Measurements from ENCODE around the gene SLC28A2. TPM values are rescaled to one million over a fixed set of nuclear protein-coding genes. Genes with fewer than 3 reads are reported as not detected.
A peak's percentile ranks its signal among the peaks of the same experiment; 100 is the strongest.

SLC28A2 gene
- total RNA-seq = not detected

GRCh38 chr15:45251888-45252287 is at the start of gene SLC28A2:
Gene SLC28A2 (plus strand): TSS chr15:45252234. CDS start chr15:45253216, 982 bp downstream.
- Histone ChIP-seq H3K4me1 (no peaks in the 10 kb centered on the region), H3K9me3 (no peaks in the 10 kb centered on the region), H3K36me3 (no peaks in the 10 kb centered on the region), H3K27me3 (no peaks in the 10 kb centered on the region), H3K4me3 (no peak within 1 kb of the TSS), H3K27ac (no peak within 1 kb of the TSS)
- intact Hi-C loops (cut with DNase I) = no loop called here
- no peak for DNase-seq (ENCODE audit: low spot score in 2 of 2)
- TF ChIP-seq CTCF (IDR thresholded peaks at IDR 0.05) = no peak

- TF ChIP-seq CTCF (IDR thresholded peaks at IDR 0.05) = no peak
- intact Hi-C loops (cut with DNase I) = loop anchor here (5.0 kb wide), 1 partner anchor 666 kb away; the partner anchor contains the start of gene EIF3J
- H3K27ac ChIP-seq = peak overlapping the region; percentile 47 to 53
Measured at GRCh38 chr15:45203182-45203581, 48.9 kb upstream of the SLC28A2 start.

GRCh38 chr15:45205192-45205591 is 46.8 kb upstream of the SLC28A2 start:
- H3K4me1 ChIP-seq = peaks cover 0 to 7% of the 10 kb centered on the region in 2 donors
- no peak overlapping the region for H3K4me3 ChIP-seq
- intact Hi-C loops (cut with DNase I) = no loop called here
- H3K36me3 ChIP-seq = no peaks in the 10 kb centered on the region
- DNase-seq (ENCODE audit: low spot score in 2 of 2) = no peak
- H3K27me3 ChIP-seq = no peaks in the 10 kb centered on the region
- peak overlapping the region in 1 of 2 donors; percentile 39 for H3K27ac ChIP-seq
- no peaks in the 10 kb centered on the region for H3K9me3 ChIP-seq
- peak; percentile 24 to 74 (median 65) for TF ChIP-seq CTCF (IDR thresholded peaks at IDR 0.05)

More at GRCh38 chr15:45203182-45203581, 48.9 kb upstream of the SLC28A2 start:
- DNase-seq (ENCODE audit: low spot score in 2 of 2) = no peak
- H3K4me1 ChIP-seq = peaks cover 0 to 7% of the 10 kb centered on the region in 2 donors
- H3K4me3 ChIP-seq = no peak overlapping the region
- H3K36me3 ChIP-seq = no peaks in the 10 kb centered on the region
- no peaks in the 10 kb centered on the region for H3K27me3 ChIP-seq
- no peaks in the 10 kb centered on the region for H3K9me3 ChIP-seq

GRCh38 chr15:45212493-45212892 is 39.5 kb upstream of the SLC28A2 start:
- H3K4me1 ChIP-seq = no peaks in the 10 kb centered on the region
- intact Hi-C loops (cut with DNase I) = no loop called here
- no peaks in the 10 kb centered on the region for H3K27me3 ChIP-seq
- no peak overlapping the region for H3K27ac ChIP-seq
- DNase-seq (ENCODE audit: low spot score in 2 of 2) = no peak
- H3K36me3 ChIP-seq = no peaks in the 10 kb centered on the region
- no peak for TF ChIP-seq CTCF (IDR thresholded peaks at IDR 0.05)
- no peak overlapping the region for H3K4me3 ChIP-seq
- no peaks in the 10 kb centered on the region for H3K9me3 ChIP-seq

GRCh38 chr15:45221053-45221599 is 30.9 kb upstream of the SLC28A2 start:
- DNase-seq (ENCODE audit: low spot score in 2 of 2) = no peak
- H3K27ac ChIP-seq = no peak overlapping the region
- H3K4me3 ChIP-seq = no peak overlapping the region
- no peak for TF ChIP-seq CTCF (IDR thresholded peaks at IDR 0.05)
- no peaks in the 10 kb centered on the region for H3K36me3 ChIP-seq
- H3K4me1 ChIP-seq = no peaks in the 10 kb centered on the region
- H3K9me3 ChIP-seq = no peaks in the 10 kb centered on the region
- intact Hi-C loops (cut with DNase I) = no loop called here
- H3K27me3 ChIP-seq = no peaks in the 10 kb centered on the region

GRCh38 chr15:45221967-45222366 is 30.1 kb upstream of the SLC28A2 start:
- intact Hi-C loops (cut with DNase I) = no loop called here
- Histone ChIP-seq H3K9me3 (no peaks in the 10 kb centered on the region), H3K27ac (no peak overlapping the region), H3K4me1 (no peaks in the 10 kb centered on the region), H3K36me3 (no peaks in the 10 kb centered on the region), H3K27me3 (no peaks in the 10 kb centered on the region), H3K4me3 (no peak overlapping the region)
- DNase-seq (ENCODE audit: low spot score in 2 of 2) = no peak
- TF ChIP-seq CTCF (IDR thresholded peaks at IDR 0.05) = no peak
